Activated CD4-positive, alpha-beta T cell treated with anti-CD3 and anti-CD28 coated beads, Interleukin-2, amount 50 U/mL, for 24 hours (primary cell): ENCODE results near the gene NHSL1.
"Not testable (repeated sequence)": the region's sequence is repeated elsewhere in the genome, so short reads cannot be mapped to it uniquely, and the experiment has no call there.

Experiments
- DNase-seq, 2 donors: peaks; one replicate each; pipeline ENCODE4 v3.0.0-alpha.2; 2020; ENCODE audit warnings: low read depth in 1 of 2, low spot score in 1 of 2

Gene NHSL1

DNA sequence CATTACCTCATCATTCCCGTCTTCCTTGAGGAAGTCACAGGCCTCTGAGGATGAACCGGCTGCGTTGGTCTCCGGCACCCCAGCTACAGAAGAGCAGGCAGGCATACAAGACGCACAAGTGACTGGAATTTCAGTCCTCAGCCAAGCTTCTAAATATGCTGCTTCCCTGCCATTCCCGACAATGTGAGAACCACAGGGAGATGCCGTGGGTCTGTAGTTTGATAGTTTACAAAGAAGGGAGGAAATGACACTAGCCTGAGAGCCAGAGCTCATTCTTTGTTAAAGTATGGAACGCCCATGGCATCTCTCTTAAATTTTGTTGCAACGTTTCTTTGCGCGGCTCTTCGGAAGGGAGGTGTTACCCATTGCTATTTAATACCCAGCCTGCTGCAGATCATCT is 69.5 kb downstream of the NHSL1 start:
- DNase-seq: no peak

- no peak for DNase-seq
Measured at GRCh38 chr6:138428944-138429598, 70.2 kb downstream of the NHSL1 start.

GRCh38 chr6:138427701-138428100 is 71.6 kb downstream of the NHSL1 start:
- no peak for DNase-seq

- no peak for DNase-seq
Measured at GRCh38 chr6:138426500-138427123, 72.7 kb downstream of the NHSL1 start.

- not testable (repeated sequence) for DNase-seq
Measured at GRCh38 chr6:138425256-138425655, 74.0 kb downstream of the NHSL1 start.

- no peak for DNase-seq
Measured at GRCh38 chr6:138424004-138424904, 75.0 kb downstream of the NHSL1 start.

DNA sequence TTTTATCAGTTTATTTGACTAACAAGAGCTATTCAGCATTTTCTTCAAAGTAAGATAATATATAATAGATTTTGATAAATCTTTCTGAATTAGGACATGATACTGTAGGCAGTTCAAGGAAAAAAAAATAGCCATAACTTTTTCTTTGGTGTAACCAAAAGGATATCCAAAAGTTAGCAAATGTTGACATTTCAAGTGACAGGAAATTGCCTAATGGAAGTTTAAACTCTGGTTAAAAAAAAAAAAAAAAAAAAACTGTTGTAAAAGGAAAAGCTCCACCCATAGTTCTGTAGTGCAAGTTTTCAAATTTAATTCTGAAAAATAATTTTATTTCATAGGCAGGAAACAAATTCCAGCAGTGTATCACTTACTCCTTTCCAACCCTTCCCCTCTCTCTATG is 76.4 kb downstream of the NHSL1 start:
- no peak for DNase-seq

GRCh38 chr6:138421608-138422007 is 77.7 kb downstream of the NHSL1 start:
- no peak for DNase-seq

DNA sequence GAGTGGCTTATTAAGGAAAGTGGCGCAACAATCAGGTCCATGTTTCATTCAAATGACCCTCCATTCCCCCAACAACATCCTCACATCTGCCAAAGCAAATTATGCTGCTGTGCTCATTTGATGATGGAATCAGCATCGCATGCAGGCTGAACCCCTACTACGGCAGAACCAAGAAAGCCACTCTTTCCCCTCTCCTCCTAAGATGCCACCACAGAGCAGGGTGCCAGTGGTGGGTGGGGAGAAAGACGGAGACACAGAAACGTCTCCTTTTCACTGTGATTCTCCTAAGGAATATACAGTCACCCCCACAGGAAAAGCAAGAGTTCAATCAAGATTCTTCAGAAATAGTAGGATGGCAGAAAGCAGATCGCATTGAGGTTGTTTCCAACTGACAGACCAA is 78.2 kb downstream of the NHSL1 start:
- DNase-seq: no peak

GRCh38 chr6:138420356-138420755 is 78.9 kb downstream of the NHSL1 start:
- no peak for DNase-seq

- no peak for DNase-seq
Measured at GRCh38 chr6:138419766-138420165, 79.5 kb downstream of the NHSL1 start.

DNA sequence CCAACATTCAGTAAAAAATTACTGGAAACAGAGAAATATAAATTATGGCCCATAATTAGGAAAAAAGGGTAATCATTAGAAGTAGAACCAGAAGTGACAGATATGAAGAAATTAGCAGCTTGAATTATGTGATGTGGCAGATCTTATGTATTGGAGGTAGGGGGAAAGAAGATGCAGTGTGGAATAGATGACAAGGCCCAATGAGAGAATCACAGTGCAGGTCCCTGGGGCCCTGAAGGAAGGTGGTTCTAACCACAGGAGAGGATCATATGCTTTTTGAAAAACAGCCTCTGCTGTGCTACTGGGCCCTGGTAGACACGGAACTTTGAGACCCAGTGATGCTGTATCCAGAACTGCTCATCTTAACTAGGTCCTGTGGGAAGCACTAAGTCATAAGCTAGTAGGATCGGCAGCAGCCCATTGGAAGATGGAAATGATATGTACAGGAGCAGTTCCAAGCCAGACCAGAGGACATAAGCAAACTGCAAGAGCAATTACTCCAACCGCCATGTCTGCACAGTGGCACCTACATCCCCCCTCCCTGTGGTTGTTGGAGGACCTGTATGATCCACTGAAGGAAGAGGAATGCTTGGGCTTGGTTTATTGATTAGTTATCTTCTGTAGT is 81.1 kb downstream of the NHSL1 start:
- DNase-seq: no peak

GRCh38 chr6:138417493-138418117 is 81.7 kb downstream of the NHSL1 start:
- no peak for DNase-seq

- DNase-seq: no peak
Measured at GRCh38 chr6:138416206-138416605, 83.1 kb downstream of the NHSL1 start.

DNA sequence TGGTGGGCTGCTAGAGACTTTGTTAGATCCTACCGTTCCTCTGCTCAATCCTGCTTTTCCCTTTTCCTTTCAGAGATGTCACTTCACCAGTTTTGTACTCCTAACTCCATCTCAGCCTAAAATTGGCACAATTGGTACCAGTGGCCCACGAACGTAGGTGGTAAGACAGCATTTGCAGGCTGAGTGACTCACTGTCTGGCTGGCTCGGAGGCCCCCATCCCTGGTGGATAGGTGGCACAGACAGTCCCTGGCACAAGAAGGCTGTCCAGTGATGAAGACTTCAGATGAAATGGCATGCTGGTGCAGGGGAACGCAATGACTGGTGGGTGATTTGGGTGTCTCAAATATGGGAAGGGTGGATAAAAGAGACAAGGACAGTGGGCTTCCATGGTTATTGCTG is 84.2 kb downstream of the NHSL1 start:
- no peak for DNase-seq

DNA sequence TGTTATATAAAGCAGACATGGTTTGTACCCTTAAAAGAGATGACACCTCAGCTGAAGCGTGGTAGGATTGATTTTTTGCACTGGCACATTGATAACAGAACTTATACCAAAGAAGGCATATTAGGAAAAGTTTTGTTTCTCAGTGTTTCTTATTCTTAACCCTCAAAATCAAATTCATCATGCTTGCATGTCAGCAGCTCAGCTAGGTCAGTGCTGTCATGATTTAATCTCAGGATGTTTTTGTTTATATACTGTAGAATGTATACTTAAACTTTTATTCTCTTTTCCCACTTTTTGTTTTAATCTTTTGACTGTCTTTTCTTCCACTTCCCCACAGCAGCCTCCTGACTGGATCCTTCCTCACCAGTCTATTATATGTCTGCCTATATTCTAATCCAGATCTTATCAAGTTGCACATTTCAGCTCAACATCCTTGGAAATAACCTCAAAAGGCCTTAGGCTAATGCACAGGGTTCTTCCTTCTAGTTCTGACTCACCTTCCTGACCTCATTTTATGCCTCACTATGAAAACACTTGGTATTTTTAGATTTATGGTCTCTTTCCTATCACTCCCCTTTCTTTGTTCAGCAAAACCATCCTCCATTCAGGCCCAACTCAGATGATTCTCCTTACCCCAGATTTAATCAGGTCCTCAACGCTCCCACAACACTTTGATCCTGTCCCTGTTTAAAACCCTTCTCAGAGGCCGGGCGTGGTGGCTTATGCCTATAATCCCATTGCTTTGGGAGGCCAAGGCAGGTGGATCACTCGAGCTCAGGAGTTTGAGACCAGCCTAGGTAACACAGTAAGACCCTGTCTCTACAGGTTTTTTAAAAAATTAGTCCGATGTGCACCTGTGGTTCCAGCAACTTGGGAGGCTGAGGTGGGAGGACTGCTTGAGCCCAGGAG is 88.1 kb downstream of the NHSL1 start:
- DNase-seq: no peak

DNA sequence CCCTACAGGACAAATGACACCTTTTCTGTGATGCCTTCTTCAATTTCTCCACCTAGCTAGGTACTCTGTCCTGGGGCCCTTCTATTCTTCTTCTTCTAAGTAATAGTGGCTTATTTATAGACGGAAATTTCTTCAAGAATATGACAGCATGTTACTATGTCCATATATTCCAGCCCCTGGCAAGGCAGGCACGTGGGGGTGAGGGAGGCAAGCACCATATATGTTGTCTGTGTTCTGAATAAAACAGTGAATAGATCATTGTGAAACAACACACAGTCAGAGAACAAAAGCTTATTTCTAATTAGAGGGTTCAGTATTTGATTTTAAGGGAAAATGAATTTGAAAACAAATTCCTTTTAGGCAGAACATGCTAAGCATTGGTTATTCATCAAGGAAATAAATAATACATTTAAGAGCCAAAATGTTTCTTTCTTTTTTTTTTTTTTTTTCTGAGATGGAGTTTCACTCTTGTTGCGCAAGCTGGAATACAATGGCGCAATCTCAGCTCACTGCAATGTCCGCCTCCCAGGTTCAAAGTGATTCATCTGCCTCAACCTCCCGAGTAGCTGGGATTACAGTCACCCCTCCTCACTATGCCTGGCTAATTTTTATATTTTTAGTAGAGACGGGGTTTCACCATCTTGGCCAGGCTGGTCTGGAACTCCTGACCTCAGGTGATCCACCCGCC is 89.1 kb downstream of the NHSL1 start:
- no peak for DNase-seq

DNA sequence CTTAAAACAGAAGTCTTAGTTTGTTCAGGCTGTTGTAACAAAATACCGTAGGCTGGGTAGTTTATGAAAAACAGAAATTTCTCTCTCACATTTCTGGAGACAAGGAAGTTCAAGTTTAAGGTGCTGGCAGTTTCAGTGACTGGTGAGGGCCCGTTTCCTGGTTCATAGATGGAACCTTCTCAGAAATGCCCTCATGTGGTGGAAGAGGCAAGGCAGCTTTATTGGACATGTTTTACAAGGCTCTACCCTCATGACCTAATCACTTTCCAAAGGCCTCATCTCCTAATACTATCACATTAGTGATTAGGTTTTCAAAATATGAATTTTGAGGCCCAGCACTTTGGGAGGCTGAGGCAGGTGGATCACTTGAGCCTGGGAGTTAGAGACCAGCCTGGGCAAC is 92.9 kb downstream of the NHSL1 start:
- no peak for DNase-seq

DNA sequence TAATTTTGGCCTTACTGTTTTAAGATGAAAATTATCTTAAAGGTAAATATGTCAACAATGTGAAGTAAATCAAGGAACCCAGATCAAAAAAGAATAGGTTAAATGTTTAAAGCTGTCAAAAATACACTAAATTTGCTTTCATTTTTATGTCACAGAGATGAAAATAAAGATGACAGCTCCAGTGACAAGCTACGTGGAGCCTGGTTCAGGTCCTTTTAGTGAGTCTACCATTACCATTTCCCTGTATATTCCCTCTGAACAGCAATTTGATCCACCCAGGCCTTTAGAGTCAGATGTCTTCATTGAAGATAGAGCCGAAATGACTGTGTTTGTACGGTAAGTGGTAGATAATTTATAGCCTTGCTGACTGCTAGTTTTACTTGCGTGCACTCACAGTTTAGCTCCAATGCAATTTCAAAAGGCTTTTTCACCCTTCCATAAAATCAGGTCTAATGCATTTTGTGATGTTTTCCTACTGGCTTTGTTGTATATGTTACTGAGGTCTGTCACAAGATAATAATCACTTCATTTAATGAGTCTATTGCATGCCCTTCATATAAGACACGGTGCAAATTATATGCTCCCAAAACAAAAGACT is 93.4 kb downstream of the NHSL1 start:
- DNase-seq: no peak
